Stimulated activated CD4-positive, alpha-beta T cell treated with anti-CD3 and anti-CD28 coated beads, Interleukin-15, amount 100 ng/mL, for 24 hours (primary cell): ENCODE measurements around the gene UBE3D.
A peak's percentile ranks its signal among the peaks of the same experiment; 100 is the strongest.

Experiments
- DNase-seq: peaks from one replicate; pipeline ENCODE4 v3.0.0-alpha.2; 2020

Gene UBE3D

DNA sequence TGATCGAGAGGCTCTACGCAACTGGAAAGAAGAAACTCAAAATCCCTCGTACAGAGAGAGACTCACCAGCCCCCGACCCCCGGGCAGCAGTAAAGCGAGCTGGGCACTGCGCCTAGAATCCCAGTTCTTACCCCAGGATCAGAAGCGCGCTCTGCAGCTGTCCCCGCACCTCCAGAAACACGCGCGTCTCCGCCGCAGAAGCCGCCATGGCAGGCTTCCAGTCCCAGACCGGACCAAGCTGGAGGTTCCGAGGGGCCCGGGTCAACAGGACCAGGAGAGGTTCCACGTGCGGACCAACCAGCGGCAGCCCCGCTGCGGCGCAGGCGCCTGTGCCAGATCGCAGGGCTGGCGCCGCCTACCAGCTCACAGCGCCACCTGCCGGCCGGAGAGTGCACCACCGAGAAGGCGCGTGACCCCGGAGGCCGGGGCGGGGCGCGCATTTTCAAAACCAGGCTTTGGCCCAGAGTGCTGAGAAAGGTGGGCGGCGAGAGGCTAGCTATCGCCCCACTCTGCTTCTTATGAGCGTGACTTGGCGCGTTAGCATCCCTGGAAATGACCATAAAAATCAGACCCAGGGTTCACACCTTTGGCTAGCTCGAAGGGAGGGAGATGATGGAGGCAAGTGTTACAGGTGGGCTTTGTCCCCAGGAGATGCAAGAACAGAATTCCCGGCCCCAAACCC is at the start of gene UBE3D:
TSS of gene UBE3D (minus strand) at position 331 of the 682 bp plus-strand sequence. CDS start at position 208, 123 bp downstream.
- peak; percentile 94 for DNase-seq

DNA sequence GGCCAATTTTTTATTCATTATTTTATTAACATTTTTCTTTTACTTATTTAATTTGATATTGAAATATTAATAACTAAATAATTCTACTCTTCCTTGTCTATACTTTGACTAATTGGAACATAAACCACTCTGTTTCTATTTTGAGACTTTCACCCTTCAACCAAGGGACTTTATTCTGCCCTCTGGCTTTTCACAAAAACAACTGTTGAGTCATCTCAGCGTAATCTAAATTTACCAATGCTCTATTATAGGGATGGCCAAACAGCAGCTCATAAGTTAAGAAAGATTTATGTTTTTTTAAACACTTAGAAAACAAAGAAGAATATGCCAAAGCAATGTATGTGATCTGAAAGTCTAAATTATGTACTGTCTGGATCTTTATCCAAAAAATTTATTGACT is 48.5 kb upstream of the UBE3D start:
- no peak for DNase-seq

DNA sequence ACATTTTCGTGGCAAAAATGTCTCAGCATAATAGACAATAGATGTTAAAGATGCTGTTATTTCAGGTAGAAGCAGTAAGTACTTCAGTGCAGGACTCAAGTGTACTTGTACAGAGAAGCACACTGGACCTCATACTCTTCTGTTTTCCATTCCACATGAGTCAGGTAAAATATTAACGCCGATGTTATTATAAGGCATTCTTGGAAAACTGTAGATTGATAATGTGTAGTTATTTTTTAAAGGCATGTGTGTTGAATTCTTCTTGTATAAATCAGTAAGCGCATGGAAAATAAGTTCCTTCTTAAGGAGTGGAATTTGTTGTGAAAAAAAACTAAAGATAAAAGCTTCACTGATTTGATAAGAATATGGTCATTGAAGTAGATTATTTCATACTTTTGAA is 47.6 kb upstream of the UBE3D start:
- no peak for DNase-seq

- DNase-seq = no peak
Measured at GRCh38 chr6:83108378-83108777, 42.7 kb upstream of the UBE3D start.

DNA sequence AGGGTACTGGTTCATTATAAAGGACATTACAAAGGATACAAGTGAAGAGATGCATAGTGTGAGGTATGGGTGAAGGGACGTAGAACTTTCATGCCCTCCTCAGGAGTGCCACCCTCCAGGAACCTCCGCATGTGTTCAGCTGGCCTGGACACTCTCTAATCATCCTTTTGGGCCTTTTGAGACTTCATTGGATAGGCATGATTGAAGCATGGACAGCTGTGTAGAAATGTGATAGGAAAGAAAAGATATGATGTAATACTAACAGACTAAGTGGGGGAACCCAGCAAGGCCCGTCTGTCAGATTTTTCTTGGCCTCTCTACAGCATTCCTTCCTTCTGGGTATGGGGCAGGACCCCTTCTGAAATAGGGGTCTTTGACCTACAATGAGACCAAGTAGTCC is 32.9 kb upstream of the UBE3D start:
- DNase-seq = no peak

- DNase-seq = no peak
Measured at GRCh38 chr6:83097675-83098074, 32.0 kb upstream of the UBE3D start.

DNA sequence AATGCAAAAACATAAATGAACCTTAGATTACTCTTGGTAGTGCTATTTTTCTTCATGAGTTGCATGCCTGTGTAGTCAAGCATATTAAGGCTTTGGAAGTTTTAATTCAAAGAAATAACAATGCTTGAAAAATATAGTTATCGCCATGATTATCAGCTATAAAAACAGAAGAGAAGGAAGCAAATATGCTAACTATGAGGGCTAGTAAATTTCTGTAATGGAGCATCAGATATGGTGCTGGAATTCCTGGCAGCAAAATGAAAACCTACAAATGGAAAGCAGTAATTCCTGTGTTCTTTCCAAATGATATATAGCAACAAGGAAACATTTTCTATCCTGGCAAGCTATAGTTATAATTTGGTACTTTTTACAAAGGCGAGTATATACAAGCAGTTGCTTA is 31.6 kb upstream of the UBE3D start:
- DNase-seq = no peak

DNA sequence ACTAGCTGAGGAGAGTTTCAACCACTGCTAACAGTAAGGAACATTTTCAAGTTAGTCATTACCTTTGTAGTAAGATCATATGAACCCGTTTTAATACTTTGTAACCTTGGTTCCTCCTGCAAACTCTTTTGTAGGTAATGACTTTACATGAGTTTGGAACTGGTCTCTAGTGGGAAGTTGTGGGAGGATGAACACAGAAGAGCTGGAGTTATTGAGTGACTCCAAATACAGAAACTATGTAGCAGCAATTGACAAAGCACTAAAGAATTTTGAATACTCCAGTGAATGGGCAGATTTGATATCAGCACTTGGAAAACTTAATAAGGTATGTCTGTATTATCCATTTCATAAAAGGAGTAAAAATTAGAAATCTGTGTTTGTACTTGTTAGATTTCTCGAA is 31.1 kb upstream of the UBE3D start:
- no peak for DNase-seq

DNA sequence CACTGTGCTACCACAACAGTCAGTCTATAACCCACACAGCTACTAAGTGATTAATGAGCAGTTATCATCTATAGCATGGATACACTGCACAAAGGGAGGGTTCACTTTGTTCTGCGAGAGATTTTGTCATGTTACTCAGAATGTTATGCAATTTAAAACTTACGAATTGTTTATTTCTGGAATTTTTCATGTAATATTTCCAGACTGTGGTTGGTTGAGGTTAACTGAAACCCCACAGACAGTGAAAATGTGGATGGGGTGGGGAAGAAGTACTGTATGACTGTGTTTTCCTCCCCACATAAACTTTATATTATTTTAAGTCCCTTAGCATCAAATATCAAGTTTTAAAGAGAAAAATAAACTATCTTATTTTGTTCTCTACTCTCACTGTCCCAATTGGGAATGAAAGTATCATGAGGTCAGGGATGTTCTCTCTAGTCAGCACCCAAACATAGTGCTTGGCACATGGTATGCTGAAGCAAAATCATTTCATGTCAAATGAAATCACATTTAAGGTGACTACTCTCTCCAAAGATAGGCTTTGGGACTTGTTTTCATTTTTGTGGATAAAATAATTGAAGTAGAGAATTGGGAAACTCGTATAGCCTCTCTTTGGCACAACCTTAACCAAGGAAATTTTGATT is 27.2 kb upstream of the UBE3D start:
- no peak for DNase-seq

DNA sequence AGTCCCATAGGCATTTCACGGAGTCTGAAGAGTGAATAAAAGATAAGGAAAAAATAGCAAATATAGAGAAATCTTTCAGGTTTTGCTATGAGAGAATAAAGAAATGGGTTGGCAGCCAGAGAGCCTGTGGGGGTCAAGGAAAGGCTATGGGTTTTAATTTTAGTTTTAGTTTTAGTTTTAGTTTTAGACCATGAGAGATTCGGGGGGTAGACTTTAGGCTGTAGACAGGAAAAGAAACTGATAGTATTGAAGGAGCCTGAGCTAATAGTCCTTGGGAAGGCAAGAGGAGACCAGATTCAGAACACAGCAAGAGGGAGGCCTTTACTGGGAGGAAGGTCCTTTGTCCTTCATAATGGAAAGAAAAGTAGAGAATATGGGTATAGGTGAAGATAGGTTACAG is 21.1 kb upstream of the UBE3D start:
- DNase-seq = no peak

DNA sequence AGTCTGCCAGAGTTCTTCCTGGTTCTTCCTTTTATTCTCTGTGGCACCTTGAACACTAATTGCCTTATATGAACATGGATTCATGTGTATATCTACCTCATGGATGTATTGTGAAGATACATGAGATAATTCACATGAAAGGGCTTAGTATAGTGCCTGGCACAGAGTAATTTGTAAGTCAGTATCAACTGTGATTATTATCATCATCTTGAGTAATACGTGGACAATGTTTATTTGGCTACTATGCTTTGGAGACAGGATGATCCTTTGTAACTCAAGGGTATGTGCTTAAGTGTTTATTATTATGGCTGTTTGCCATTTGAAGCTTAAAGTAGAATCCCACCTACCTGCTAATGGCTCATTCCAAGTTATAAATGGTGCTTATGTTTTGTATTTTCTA is 17.8 kb upstream of the UBE3D start:
- DNase-seq = no peak

- DNase-seq = no peak
Measured at GRCh38 chr6:83073615-83074014, 8.0 kb upstream of the UBE3D start.

DNA sequence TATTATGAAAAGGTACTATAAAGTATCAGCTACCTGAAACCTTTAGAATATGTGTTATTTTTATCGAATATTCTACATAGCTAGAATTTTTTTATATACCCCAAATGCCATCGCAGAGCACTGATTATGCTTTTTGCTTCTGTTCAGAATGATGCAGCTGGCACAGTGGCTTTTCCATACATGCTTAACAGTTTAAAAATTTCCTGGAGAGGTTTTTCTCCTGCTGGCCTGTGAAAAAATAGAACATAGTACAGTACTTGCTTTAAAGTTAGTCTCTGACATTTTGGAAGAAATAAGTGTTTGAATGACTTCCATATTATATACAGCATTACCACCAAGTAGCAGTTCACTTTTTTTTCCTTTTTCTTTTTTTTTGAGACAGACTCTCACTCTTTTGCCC is 7.1 kb upstream of the UBE3D start:
- DNase-seq = no peak

GRCh38 chr6:83071707-83072106 is 6.1 kb upstream of the UBE3D start:
- no peak for DNase-seq

- DNase-seq = no peak
Measured at GRCh38 chr6:83071023-83071422, 5.4 kb upstream of the UBE3D start.

- no peak for DNase-seq
Measured at GRCh38 chr6:83069633-83070032, 4.0 kb upstream of the UBE3D start.

DNA sequence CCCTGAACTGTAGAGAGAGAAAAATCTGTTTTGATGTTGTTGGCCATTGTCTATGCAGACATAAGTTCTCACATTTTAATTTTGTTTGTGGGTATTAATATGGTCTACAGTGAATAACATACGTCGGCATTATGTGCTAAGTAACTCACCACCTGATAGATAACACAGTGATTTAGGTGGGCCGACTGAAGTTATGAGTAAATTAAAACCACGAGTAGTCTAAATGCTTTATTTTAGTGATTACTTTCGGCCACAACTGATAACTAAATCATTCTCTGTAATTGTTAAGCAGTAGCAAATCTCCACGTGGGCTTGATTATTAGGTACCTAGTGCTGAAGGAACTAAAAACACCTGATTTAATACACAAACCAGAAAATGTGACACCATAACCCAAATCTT is 3.0 kb upstream of the UBE3D start:
- DNase-seq = no peak

- DNase-seq = peak; percentile 98
Measured at GRCh38 chr6:83067448-83068439, 2.1 kb upstream of the UBE3D start, which contains the start of gene DOP1A. DOP1A (plus strand) TSS chr6:83067671; CDS start chr6:83096978, 29,307 bp downstream.

GRCh38 chr6:83062225-83062624 is 3.4 kb downstream of the UBE3D start:
- no peak for DNase-seq

GRCh38 chr6:83061190-83061589 is 4.5 kb downstream of the UBE3D start:
- no peak for DNase-seq

DNA sequence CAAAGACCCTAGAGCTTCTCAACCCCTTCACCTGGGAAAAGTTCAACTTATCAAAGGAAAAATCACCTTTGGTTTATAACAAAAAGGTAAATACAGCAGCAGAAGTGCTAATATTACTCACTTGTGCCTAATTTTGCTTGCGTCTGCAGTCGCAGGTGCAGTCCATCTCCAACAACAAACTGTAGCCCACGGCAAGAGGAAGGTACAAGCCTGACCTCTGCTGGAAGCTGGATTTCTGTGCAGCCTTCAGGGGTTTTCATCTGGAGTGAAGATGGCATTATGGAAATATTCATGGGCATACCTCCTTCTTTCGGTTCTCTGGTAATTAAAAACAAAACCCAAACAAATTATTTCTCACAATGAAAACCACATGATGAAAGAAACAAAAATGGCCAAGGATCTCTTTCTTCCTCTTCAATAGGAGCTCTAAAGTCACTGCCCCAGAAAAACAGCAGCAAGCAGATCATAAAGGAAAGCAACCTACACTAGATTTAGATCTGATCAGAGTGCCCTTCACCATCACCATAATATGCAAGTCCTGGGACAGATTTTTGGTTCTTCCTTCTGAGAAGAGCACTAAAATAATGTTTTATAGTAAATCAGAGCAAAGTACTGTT is 7.8 kb downstream of the UBE3D start:
- DNase-seq = peak; percentile 16

- DNase-seq = peak; percentile 33
Measured at GRCh38 chr6:83055366-83055964, 10.2 kb downstream of the UBE3D start.

GRCh38 chr6:83053678-83054077 is 12.0 kb downstream of the UBE3D start:
- DNase-seq = no peak
